HepG2 (cell line): Measurements from ENCODE around the gene AFDN. TPM values are rescaled to one million over a fixed set of nuclear protein-coding genes. Genes with fewer than 3 reads are reported as not detected.
A peak's percentile ranks its signal among the peaks of the same experiment; 100 is the strongest.

Experiments used
- AKNA ChIP-seq: sonication (generic); formaldehyde crosslinking; IDR thresholded peaks from 2 replicates; pipeline ENCODE4 v1.4.0; 2020; ENCODE audit warnings: missing genetic modification reagents, borderline replicate concordance
- BCL3 ChIP-seq: sonication (generic); formaldehyde crosslinking; IDR thresholded peaks from 2 replicates; pipeline ENCODE4 v1.5.1; 2020; ENCODE audit warnings: mild to moderate bottlenecking, missing genetic modification reagents, moderate library complexity
- CENPBD1 ChIP-seq: sonication (generic); formaldehyde crosslinking; IDR thresholded peaks from 2 replicates; pipeline ENCODE4 v1.8.0; 2022; ENCODE audit warnings: missing genetic modification reagents, low read depth, mild to moderate bottlenecking, borderline replicate concordance
- DMTF1 ChIP-seq: sonication (generic); formaldehyde crosslinking; IDR thresholded peaks from 2 replicates; pipeline ENCODE4 v1.4.0; 2020; ENCODE audit warnings: mild to moderate bottlenecking, missing genetic modification reagents
- FOXA3 ChIP-seq: IDR thresholded peaks from 2 replicates; pipeline ENCODE4 v1.6.1; 2016; ENCODE audit warnings: missing genetic modification reagents, missing compliant biosample characterization
- FOXO4 ChIP-seq: sonication (generic); formaldehyde crosslinking; conservative IDR thresholded peaks from 2 replicates; pipeline ENCODE4 v1.8.1; 2023; ENCODE audit warnings: missing genetic modification reagents
- HDAC2 ChIP-seq: sonication (generic); formaldehyde crosslinking; IDR thresholded peaks from 2 replicates; pipeline ENCODE4 v1.4.0; 2020; ENCODE audit warnings: missing genetic modification reagents
- IRF2 ChIP-seq: IDR thresholded peaks from 2 replicates; pipeline ENCODE4 v1.6.1; 2018; ENCODE audit warnings: missing genetic modification reagents, missing compliant biosample characterization
- MTERF4 ChIP-seq: sonication (generic); formaldehyde crosslinking; IDR thresholded peaks from 2 replicates; pipeline ENCODE4 v1.8.0; 2023; ENCODE audit warnings: mild to moderate bottlenecking, missing genetic modification reagents
- PHF20 ChIP-seq: sonication (generic); formaldehyde crosslinking; IDR thresholded peaks from 2 replicates; pipeline ENCODE4 v1.5.0; 2020; ENCODE audit warnings: mild to moderate bottlenecking, missing genetic modification reagents
- RXRB ChIP-seq: IDR thresholded peaks from 2 replicates; pipeline ENCODE4 v1.6.1; 2016; ENCODE audit warnings: borderline replicate concordance, missing genetic modification reagents, missing compliant biosample characterization
- XRCC5 ChIP-seq: fragments of 200-400 bp; formaldehyde crosslinking; optimal IDR thresholded peaks from 2 replicates; pipeline ENCODE3; 2017; ENCODE audit warnings: mild to moderate bottlenecking, low read length
- ZBTB7B ChIP-seq: sonication (generic); formaldehyde crosslinking; IDR thresholded peaks from 2 replicates; pipeline ENCODE4 v1.4.0; 2020; ENCODE audit warnings: missing genetic modification reagents
- ZNF136 ChIP-seq: sonication (generic); formaldehyde crosslinking; IDR thresholded peaks from 2 replicates; pipeline ENCODE4 v1.8.1; 2022; ENCODE audit warnings: low read depth, mild to moderate bottlenecking, moderate library complexity, missing genetic modification reagents
- ZNF337 ChIP-seq: sonication (generic); formaldehyde crosslinking; IDR thresholded peaks from 2 replicates; pipeline ENCODE4 v1.5.1; 2020; ENCODE audit warnings: missing genetic modification reagents, low read depth, mild to moderate bottlenecking, borderline replicate concordance
- ZNF567 ChIP-seq: sonication (generic); formaldehyde crosslinking; IDR thresholded peaks from 2 replicates; pipeline ENCODE4 v1.8.1; 2023; ENCODE audit warnings: mild to moderate bottlenecking, missing genetic modification reagents, borderline replicate concordance
- ZNF768 ChIP-seq: sonication (generic); formaldehyde crosslinking; IDR thresholded peaks from 2 replicates; pipeline ENCODE4 v1.4.0; 2020; ENCODE audit warnings: missing genetic modification reagents
- polyA plus RNA-seq, 8 experiments: library from polyadenylated mRNA; depleted of rRNA in 3 of 8; stranded (reverse) in 7 of 8; unstranded in 1 of 8; fragments of >200 nt; fragmentation: Illumina TruSeq in 4 of 8; extraction: Trizol in 4 of 8; gene quantifications; 2 replicates each; pipeline versions ENCODE4 v1.2.1 to v1.2.3, GENCODE V29; 2011 to 2016; ENCODE audit warnings: low read depth in 4 of 8, missing spikeins in 1 of 8, mixed read lengths in 1 of 8; ENCODE audit not compliant: insufficient read depth in 1 of 8
- total RNA-seq, 5 experiments: library from RNA; depleted of rRNA; stranded (reverse); fragments of >200 nt; fragmentation: Illumina TruSeq; extraction: Trizol; gene quantifications; 2 replicates each; pipeline ENCODE4 v1.2.3, GENCODE V29; 2016; ENCODE audit warnings: low read depth in 1 of 5

Gene AFDN
- total and polyA plus RNA-seq, 2 of the 13 experiments (the other 11 are each of a cell fraction or from before 2014, with no cell fraction given) = 136 to 151 TPM

- TF ChIP-seq MTERF4 (no peak), PHF20 (no peak), FOXO4 (CRISPR knock-in tag) (no peak), FOXA3 (CRISPR knock-in tag) (no peak; the same call in 1 of the 2 replicates), DMTF1 (no peak), ZNF768 (CRISPR knock-in tag) (peak; percentile 70; the same call in 1 of the 2 replicates), AKNA (no peak), ZNF136 (no peak), ZNF337 (no peak), HDAC2 (no peak; the same call in none of the 2 replicates), ZBTB7B (CRISPR knock-in tag) (no peak), BCL3 (CRISPR knock-in tag) (no peak; the same call in 1 of the 2 replicates), IRF2 (CRISPR knock-in tag) (peak; percentile 40; the same call in 1 of the 2 replicates), RXRB (peak; percentile 10; the same call in 1 of the 2 replicates), XRCC5 (peak; percentile 62), CENPBD1 (CRISPR knock-in tag) (no peak), ZNF567 (CRISPR knock-in tag) (no peak)
Measured at GRCh38 chr6:167827583-167828324, 1.0 kb downstream of the AFDN start (continued).
